Uterus (tissue), 2 donors: ENCODE measurements around the gene SEC31B.

Experiments used
- POLR2A ChIP-seq, 2 donors: fragments of 450-650 bp; IDR thresholded peaks; one replicate each; pipeline ENCODE4 v1.6.1; 2016; ENCODE audit warnings: antibody characterized with exemption in 2 of 2, mild to moderate bottlenecking in 1 of 2, moderate library complexity in 1 of 2
- TF ChIP-seq, protein P1 (sequence below), 4 experiments: fragments of 200-600 bp in 2 of 4; fragments of 450-650 bp in 2 of 4; sonication (generic) in 2 of 4; IDR thresholded peaks; one replicate each; pipeline ENCODE4 v1.5.1; 2016 to 2019; ENCODE audit warnings: antibody characterized with exemption in 4 of 4, mild to moderate bottlenecking in 2 of 4, moderate library complexity in 1 of 4

- TF ChIP-seq, protein P1, sequence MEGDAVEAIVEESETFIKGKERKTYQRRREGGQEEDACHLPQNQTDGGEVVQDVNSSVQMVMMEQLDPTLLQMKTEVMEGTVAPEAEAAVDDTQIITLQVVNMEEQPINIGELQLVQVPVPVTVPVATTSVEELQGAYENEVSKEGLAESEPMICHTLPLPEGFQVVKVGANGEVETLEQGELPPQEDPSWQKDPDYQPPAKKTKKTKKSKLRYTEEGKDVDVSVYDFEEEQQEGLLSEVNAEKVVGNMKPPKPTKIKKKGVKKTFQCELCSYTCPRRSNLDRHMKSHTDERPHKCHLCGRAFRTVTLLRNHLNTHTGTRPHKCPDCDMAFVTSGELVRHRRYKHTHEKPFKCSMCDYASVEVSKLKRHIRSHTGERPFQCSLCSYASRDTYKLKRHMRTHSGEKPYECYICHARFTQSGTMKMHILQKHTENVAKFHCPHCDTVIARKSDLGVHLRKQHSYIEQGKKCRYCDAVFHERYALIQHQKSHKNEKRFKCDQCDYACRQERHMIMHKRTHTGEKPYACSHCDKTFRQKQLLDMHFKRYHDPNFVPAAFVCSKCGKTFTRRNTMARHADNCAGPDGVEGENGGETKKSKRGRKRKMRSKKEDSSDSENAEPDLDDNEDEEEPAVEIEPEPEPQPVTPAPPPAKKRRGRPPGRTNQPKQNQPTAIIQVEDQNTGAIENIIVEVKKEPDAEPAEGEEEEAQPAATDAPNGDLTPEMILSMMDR (IDR thresholded peaks at IDR 0.05) = no peak
- TF ChIP-seq POLR2A (IDR thresholded peaks at IDR 0.05) = no peak
Observed at GRCh38 chr10:100483876-100484666, 35.6 kb downstream of the SEC31B start.
